ENCODE data around the gene SEPHS1. TPM values are rescaled to one million over a fixed set of nuclear protein-coding genes. Genes with fewer than 3 reads are reported as not detected.
A peak's percentile ranks its signal among the peaks of the same experiment; 100 is the strongest.

Gene SEPHS1
- total RNA-seq, 4 donors from 2014 or later: 24.3 to 34.9 (median 32.0) TPM

GRCh38 chr10:13372524-13372923 lies 24.4 kb upstream of the SEPHS1 start:
- Histone ChIP-seq H3K4me1 (no peaks in the 10 kb centered on the region), H3K9me3 (no peaks in the 10 kb centered on the region), H3K4me3 (no peak overlapping the region), H3K27me3 (no peaks in the 10 kb centered on the region), H3K27ac (no peak overlapping the region), H3K36me3 (no peaks in the 10 kb centered on the region)
- DNase-seq: no peak
- TF ChIP-seq POLR2A (IDR thresholded peaks at IDR 0.05): no peak
- TF ChIP-seq, protein P1, sequence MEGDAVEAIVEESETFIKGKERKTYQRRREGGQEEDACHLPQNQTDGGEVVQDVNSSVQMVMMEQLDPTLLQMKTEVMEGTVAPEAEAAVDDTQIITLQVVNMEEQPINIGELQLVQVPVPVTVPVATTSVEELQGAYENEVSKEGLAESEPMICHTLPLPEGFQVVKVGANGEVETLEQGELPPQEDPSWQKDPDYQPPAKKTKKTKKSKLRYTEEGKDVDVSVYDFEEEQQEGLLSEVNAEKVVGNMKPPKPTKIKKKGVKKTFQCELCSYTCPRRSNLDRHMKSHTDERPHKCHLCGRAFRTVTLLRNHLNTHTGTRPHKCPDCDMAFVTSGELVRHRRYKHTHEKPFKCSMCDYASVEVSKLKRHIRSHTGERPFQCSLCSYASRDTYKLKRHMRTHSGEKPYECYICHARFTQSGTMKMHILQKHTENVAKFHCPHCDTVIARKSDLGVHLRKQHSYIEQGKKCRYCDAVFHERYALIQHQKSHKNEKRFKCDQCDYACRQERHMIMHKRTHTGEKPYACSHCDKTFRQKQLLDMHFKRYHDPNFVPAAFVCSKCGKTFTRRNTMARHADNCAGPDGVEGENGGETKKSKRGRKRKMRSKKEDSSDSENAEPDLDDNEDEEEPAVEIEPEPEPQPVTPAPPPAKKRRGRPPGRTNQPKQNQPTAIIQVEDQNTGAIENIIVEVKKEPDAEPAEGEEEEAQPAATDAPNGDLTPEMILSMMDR (IDR thresholded peaks at IDR 0.05): no peak

GRCh38 chr10:13371897-13372470 lies 23.9 kb upstream of the SEPHS1 start:
- Histone ChIP-seq H3K36me3 (no peaks in the 10 kb centered on the region), H3K4me1 (no peaks in the 10 kb centered on the region), H3K4me3 (no peak overlapping the region), H3K9me3 (no peaks in the 10 kb centered on the region), H3K27me3 (no peaks in the 10 kb centered on the region), H3K27ac (no peak overlapping the region)
- TF ChIP-seq, protein P1 (IDR thresholded peaks at IDR 0.05): peak; percentile 31 to 96 (median 93)
- TF ChIP-seq POLR2A (IDR thresholded peaks at IDR 0.05): no peak
- peak; percentile 33 to 84 (median 69) for DNase-seq

DNA sequence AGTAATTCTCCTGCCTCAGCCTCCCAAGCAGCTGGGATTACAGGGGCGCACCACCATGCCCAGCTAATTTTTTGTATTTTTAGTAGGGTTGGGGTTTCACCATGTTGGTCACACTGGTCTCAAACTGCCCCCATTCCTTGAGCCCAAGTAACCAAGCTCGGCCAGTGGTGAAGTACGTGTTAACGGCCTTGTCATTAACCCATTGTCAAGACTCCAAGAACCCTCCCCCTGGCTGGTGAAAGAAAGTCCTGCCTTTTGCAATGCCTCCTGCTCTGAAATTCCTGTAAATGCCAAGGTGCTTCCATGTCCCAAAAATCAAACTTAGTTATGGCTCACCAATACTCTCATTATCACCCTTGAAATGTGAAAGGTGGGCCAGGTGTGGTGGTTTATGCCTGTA lies 18.8 kb upstream of the SEPHS1 start:
- no peaks in the 10 kb centered on the region for H3K9me3 ChIP-seq
- H3K27me3 ChIP-seq: no peaks in the 10 kb centered on the region
- DNase-seq: no peak
- H3K4me3 ChIP-seq: no peak overlapping the region
- H3K4me1 ChIP-seq: peaks cover 0 to 14% (median 0%) of the 10 kb centered on the region in 4 donors
- no peak overlapping the region for H3K27ac ChIP-seq
- no peaks in the 10 kb centered on the region for H3K36me3 ChIP-seq
- TF ChIP-seq, protein P1 (IDR thresholded peaks at IDR 0.05): no peak
- TF ChIP-seq POLR2A (IDR thresholded peaks at IDR 0.05): no peak

DNA sequence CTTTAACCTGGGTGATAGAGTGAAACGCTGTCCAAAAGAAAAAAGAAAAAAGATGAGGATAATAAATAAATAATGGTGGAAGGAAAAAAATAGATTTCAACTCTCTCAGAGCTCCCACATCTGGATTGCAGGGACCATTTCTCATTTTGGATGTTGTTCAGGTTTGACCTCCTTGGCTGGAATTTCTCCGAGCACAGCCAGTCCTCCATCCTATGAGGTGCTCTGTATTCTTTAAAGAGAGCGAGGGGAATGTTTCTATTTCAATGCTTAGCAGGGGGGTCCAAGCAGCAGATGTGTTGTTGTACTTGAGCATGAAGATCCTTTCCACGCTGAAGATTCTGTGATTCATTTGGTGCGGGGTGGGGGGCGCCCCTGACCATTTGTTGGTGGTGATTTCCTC lies 17.7 kb upstream of the SEPHS1 start:
- no peaks in the 10 kb centered on the region for H3K27me3 ChIP-seq
- H3K9me3 ChIP-seq: no peaks in the 10 kb centered on the region
- TF ChIP-seq, protein P1 (IDR thresholded peaks at IDR 0.05): no peak
- TF ChIP-seq POLR2A (IDR thresholded peaks at IDR 0.05): no peak
- peak overlapping the region in 1 of 4 donors; percentile 39 for H3K27ac ChIP-seq
- no peaks in the 10 kb centered on the region for H3K36me3 ChIP-seq
- peaks cover 0 to 14% (median 0%) of the 10 kb centered on the region in 4 donors for H3K4me1 ChIP-seq
- DNase-seq: no peak
- H3K4me3 ChIP-seq: no peak overlapping the region

- no peak overlapping the region for H3K4me3 ChIP-seq
- H3K36me3 ChIP-seq: no peaks in the 10 kb centered on the region
- no peaks in the 10 kb centered on the region for H3K9me3 ChIP-seq
- peak in 2 of 3 donors; percentile 52 to 61 for DNase-seq
- H3K27me3 ChIP-seq: no peaks in the 10 kb centered on the region
- H3K27ac ChIP-seq: peak overlapping the region in 2 of 4 donors; percentile 39 to 68
- TF ChIP-seq POLR2A (IDR thresholded peaks at IDR 0.05): peak in 1 of 2 donors; percentile 24
- TF ChIP-seq, protein P1 (IDR thresholded peaks at IDR 0.05): no peak
- peaks cover 0 to 14% (median 0%) of the 10 kb centered on the region in 4 donors for H3K4me1 ChIP-seq
These were observed 17.1 kb upstream of the SEPHS1 start for GRCh38 chr10:13365243-13365642.

Measured in Peyer's patch (tissue), 4 donors.